ENCODE measurements around the gene WBP2.

GRCh38 chr17:75829747-75830146, 25.4 kb downstream of the WBP2 start:
- TF ChIP-seq CTCF (IDR thresholded peaks at IDR 0.05 in 4 of 5, conservative IDR thresholded peaks at IDR 0.05 in 1 of 5) (no peak), POLR2A (IDR thresholded peaks at IDR 0.05) (no peak)
